Stimulated activated CD8-positive, alpha-beta memory T cell treated with anti-CD3 and anti-CD28 coated beads, Interleukin-4, amount 100 ng/mL, for 24 hours (primary cell): ENCODE results near the gene DDX21.
"Not testable (repeated sequence)": the region's sequence is repeated elsewhere in the genome, so short reads cannot be mapped to it uniquely, and the experiment has no call there.

Experiments used
- DNase-seq: peaks from one replicate; pipeline ENCODE4 v3.0.0-alpha.2; 2020; ENCODE audit warnings: low read depth

The DDX21 gene

GRCh38 chr10:68988530-68989316 is 32.8 kb downstream of the DDX21 start, which contains the start of gene KIFBP:
Gene KIFBP (plus strand): TSS chr10:68988803. CDS start chr10:68988833, 30 bp downstream.
- peak; percentile 68 for DNase-seq

GRCh38 chr10:68989317-68989990 is 33.5 kb downstream of the DDX21 start:
- no peak for DNase-seq

GRCh38 chr10:68992636-68993440 is 36.9 kb downstream of the DDX21 start:
- DNase-seq: no peak

GRCh38 chr10:68997211-68997610 is 41.2 kb downstream of the DDX21 start:
- no peak for DNase-seq

GRCh38 chr10:69004821-69005220 is 48.9 kb downstream of the DDX21 start:
- no peak for DNase-seq

- DNase-seq: no peak
Measured at GRCh38 chr10:69005704-69006485, 49.9 kb downstream of the DDX21 start.

GRCh38 chr10:69007260-69007659 is 51.3 kb downstream of the DDX21 start:
- DNase-seq: no peak

GRCh38 chr10:69009360-69009759 is 53.4 kb downstream of the DDX21 start:
- no peak for DNase-seq

GRCh38 chr10:69010151-69010640 is 54.2 kb downstream of the DDX21 start:
- no peak for DNase-seq

- not testable (repeated sequence) for DNase-seq
Measured at GRCh38 chr10:69012778-69013177, 56.8 kb downstream of the DDX21 start.

GRCh38 chr10:69014171-69014570 is 58.2 kb downstream of the DDX21 start:
- no peak for DNase-seq

GRCh38 chr10:69018613-69019012 is 62.6 kb downstream of the DDX21 start:
- DNase-seq: no peak

GRCh38 chr10:69022611-69023010 is 66.6 kb downstream of the DDX21 start:
- DNase-seq: no peak

- no peak for DNase-seq
Measured at GRCh38 chr10:69025370-69025896, 69.5 kb downstream of the DDX21 start.

- no peak for DNase-seq
Measured at GRCh38 chr10:69033256-69033655, 77.3 kb downstream of the DDX21 start.
